Mesenchymal stem cell (in vitro differentiated cells and primary cell): ENCODE results near the gene RNF138. TPM values are rescaled to one million over a fixed set of nuclear protein-coding genes. Genes with fewer than 3 reads are reported as not detected.
"Not testable (repeated sequence)": the region's sequence is repeated elsewhere in the genome, so short reads cannot be mapped to it uniquely, and the experiment has no call there.

Experiments
- DNase-seq: peaks from one replicate; pipeline ENCODE4 v3.0.0-alpha.2; 2013
- H2AFZ ChIP-seq: one replicate; pipeline ENCODE4 v1.6.1; 2013; ENCODE audit warnings: low read depth, mild to moderate bottlenecking, control low read depth, inconsistent platforms, low read length, moderate library complexity
- H2AK5ac ChIP-seq: 2 replicates; pipeline ENCODE4 v1.6.1; 2013; ENCODE audit warnings: low read length, moderate library complexity, mild to moderate bottlenecking, inconsistent platforms; ENCODE audit not compliant: severe bottlenecking
- H2BK120ac ChIP-seq: one replicate; pipeline ENCODE4 v1.6.1; 2013; ENCODE audit warnings: low read depth, mild to moderate bottlenecking, inconsistent platforms, low read length, moderate library complexity
- H2BK12ac ChIP-seq, 2 experiments: one replicate each; pipeline ENCODE4 v1.6.1; 2013; ENCODE audit warnings: inconsistent platforms in 2 of 2, low read length in 2 of 2, mild to moderate bottlenecking in 2 of 2, moderate library complexity in 2 of 2, control low read depth in 1 of 2
- H2BK15ac ChIP-seq: one replicate; pipeline ENCODE4 v1.6.1; 2013; ENCODE audit warnings: mild to moderate bottlenecking, low read depth, inconsistent platforms; ENCODE audit not compliant: poor library complexity, severe bottlenecking
- H2BK5ac ChIP-seq: 2 replicates; pipeline ENCODE4 v1.6.1; 2013; ENCODE audit warnings: low read depth, mild to moderate bottlenecking, low read length, control low read depth, inconsistent platforms; ENCODE audit not compliant: poor library complexity, severe bottlenecking
- H3K14ac ChIP-seq, 2 experiments: one replicate each; pipeline ENCODE4 v1.6.1; 2013; ENCODE audit warnings: inconsistent platforms in 2 of 2, low read length in 2 of 2, control low read depth in 1 of 2, mild to moderate bottlenecking in 1 of 2, moderate library complexity in 1 of 2
- H3K18ac ChIP-seq, 2 experiments: one replicate each; pipeline ENCODE4 v1.6.1; 2013; ENCODE audit warnings: inconsistent platforms in 2 of 2, low read length in 2 of 2, control low read depth in 1 of 2, low read depth in 1 of 2, mild to moderate bottlenecking in 1 of 2
- H3K23ac ChIP-seq, 2 experiments: one replicate each; pipeline ENCODE4 v1.6.1; 2013; ENCODE audit warnings: inconsistent platforms in 2 of 2, low read length in 2 of 2, mild to moderate bottlenecking in 2 of 2, moderate library complexity in 2 of 2, control low read depth in 1 of 2
- H3K27ac ChIP-seq: 2 replicates; pipeline ENCODE4 v1.5.1; 2013; ENCODE audit warnings: mild to moderate bottlenecking, moderate library complexity, low read length, control low read depth, inconsistent platforms; ENCODE audit not compliant: poor library complexity, severe bottlenecking
- H3K27me3 ChIP-seq, 2 experiments: 2 replicates each; pipeline versions ENCODE4 v1.6.1 to v1.7.0; 2013; ENCODE audit warnings: low read length in 2 of 2, mild to moderate bottlenecking in 2 of 2, moderate library complexity in 2 of 2, control low read depth in 1 of 2, inconsistent platforms in 1 of 2; ENCODE audit not compliant: control insufficient read depth in 1 of 2, insufficient read depth in 1 of 2
- H3K36me3 ChIP-seq, 2 experiments: 2 replicates each; pipeline versions ENCODE4 v1.6.1 to v1.7.0; 2013; ENCODE audit warnings: low read length in 2 of 2, control low read depth in 1 of 2, inconsistent platforms in 1 of 2, low read depth in 1 of 2, mild to moderate bottlenecking in 1 of 2; ENCODE audit not compliant: insufficient read depth in 2 of 2, control insufficient read depth in 1 of 2
- H3K4ac ChIP-seq, 2 experiments: one replicate each; pipeline ENCODE4 v1.6.1; 2013; ENCODE audit warnings: inconsistent platforms in 2 of 2, low read length in 2 of 2, mild to moderate bottlenecking in 2 of 2, moderate library complexity in 2 of 2, control low read depth in 1 of 2, low read depth in 1 of 2
- H3K4me1 ChIP-seq: 2 replicates; pipeline ENCODE4 v1.6.1; 2013; ENCODE audit warnings: low read depth, low read length, control low read depth; ENCODE audit not compliant: control insufficient read depth, insufficient read depth
- H3K4me2 ChIP-seq: 2 replicates; pipeline ENCODE4 v1.6.1; 2013; ENCODE audit warnings: low read length, mild to moderate bottlenecking, inconsistent platforms; ENCODE audit not compliant: poor library complexity, severe bottlenecking
- H3K4me3 ChIP-seq, 2 experiments: 2 replicates each; pipeline versions ENCODE4 v1.5.1 to v1.7.0; 2013; ENCODE audit warnings: low read length in 2 of 2, mild to moderate bottlenecking in 2 of 2, control low read depth in 1 of 2, low read depth in 1 of 2; ENCODE audit not compliant: insufficient read depth in 1 of 2
- H3K79me1 ChIP-seq: replicated peaks from 2 replicates; pipeline ENCODE4 v1.6.1; 2013; ENCODE audit warnings: mild to moderate bottlenecking, control low read depth, low read length, inconsistent platforms; ENCODE audit not compliant: poor library complexity, severe bottlenecking
- H3K9ac ChIP-seq: 2 replicates; pipeline ENCODE4 v1.7.0; 2013; ENCODE audit warnings: mild to moderate bottlenecking, low read length, moderate library complexity
- H3K9me3 ChIP-seq: 2 replicates; pipeline ENCODE4 v1.7.0; 2013; ENCODE audit warnings: mild to moderate bottlenecking, low read length; ENCODE audit not compliant: control insufficient read depth
- H4K8ac ChIP-seq: one replicate; pipeline ENCODE4 v1.6.1; 2013; ENCODE audit warnings: inconsistent platforms, mild to moderate bottlenecking, low read length, moderate library complexity
- H4K91ac ChIP-seq: one replicate; pipeline ENCODE4 v1.6.1; 2013; ENCODE audit warnings: mild to moderate bottlenecking, low read length, inconsistent platforms
- WGBS: methylation state at CpG from one replicate; pipeline ENCODE4 v1.1.7; 2013; ENCODE audit warnings: mixed read lengths; 5-methylcytosine and 5-hydroxymethylcytosine counted together
- small RNA-seq: library from polyadenylated mRNA; stranded (forward); fragments of <200 nt; extraction: miRNeasy Mini kit (QIAGEN cat#:217004); gene quantifications from one replicate; pipeline ENCODE3, GENCODE V24; 2013; ENCODE audit warnings: low read depth

Gene RNF138

GRCh38 chr18:32176745-32177144 is 85.1 kb downstream of the RNF138 start:
- not testable (repeated sequence) for H3K4ac ChIP-seq, H3K4me2 ChIP-seq, H3K79me1 ChIP-seq, H3K36me3 ChIP-seq, H3K23ac ChIP-seq, H2BK120ac ChIP-seq, H4K8ac ChIP-seq, H3K14ac ChIP-seq, H3K18ac ChIP-seq, H2BK15ac ChIP-seq, DNase-seq, H4K91ac ChIP-seq, H3K9ac ChIP-seq, H3K9me3 ChIP-seq, H2AFZ ChIP-seq, H3K27me3 ChIP-seq, H3K4me1 ChIP-seq, H3K27ac ChIP-seq, H2AK5ac ChIP-seq, H2BK12ac ChIP-seq, H2BK5ac ChIP-seq, H3K4me3 ChIP-seq
- no CpG with 5 or more reads among the region's 1 CpG for WGBS

GRCh38 chr18:32177530-32177929 is 85.9 kb downstream of the RNF138 start:
- Histone ChIP-seq H3K14ac (no peak overlapping the region), H3K79me1 (no peaks in the 10 kb centered on the region), H2BK15ac (no peak overlapping the region), H3K36me3 (no peaks in the 10 kb centered on the region), H3K9ac (no peak overlapping the region), H2BK120ac (no peak overlapping the region), H3K4me3 (no peak overlapping the region), H3K4ac (no peak overlapping the region), H3K18ac (no peak overlapping the region), H2AK5ac (no peak overlapping the region), H3K27ac (no peak overlapping the region), H2BK12ac (no peak overlapping the region), H3K23ac (no peak overlapping the region), H3K4me1 (no peaks in the 10 kb centered on the region), H3K4me2 (no peak overlapping the region), H2BK5ac (no peak overlapping the region), H2AFZ (no peak overlapping the region), H4K8ac (no peak overlapping the region), H4K91ac (no peak overlapping the region), H3K9me3 (no peaks in the 10 kb centered on the region), H3K27me3 (no peaks in the 10 kb centered on the region)
- DNase-seq = no peak
- WGBS = 88% methylated on average over 3 of the region's 3 CpGs

Small RNA genes lying within 50 kb of the gene (small RNA-seq; reads per million reads assigned to genes)
- not detected for gene RNA5SP453
